GM19099 (cell line): Measurements from ENCODE around the gene DYNC2I2.

ENCODE experiments used
- POLR2A ChIP-seq: IDR thresholded peaks from 3 replicates; pipeline ENCODE4 v1.6.1; 2011; ENCODE audit warnings: low read depth; ENCODE audit not compliant: insufficient read length; ENCODE audit errors: extremely low read depth

The DYNC2I2 gene

GRCh38 chr9:128629136-128629535 lies 27.5 kb downstream of the DYNC2I2 start:
- no peak for TF ChIP-seq POLR2A

GRCh38 chr9:128628471-128629048 lies 28.1 kb downstream of the DYNC2I2 start:
- TF ChIP-seq POLR2A: no peak

- TF ChIP-seq POLR2A: no peak
Observed at GRCh38 chr9:128627906-128628305, 28.7 kb downstream of the DYNC2I2 start.

DNA sequence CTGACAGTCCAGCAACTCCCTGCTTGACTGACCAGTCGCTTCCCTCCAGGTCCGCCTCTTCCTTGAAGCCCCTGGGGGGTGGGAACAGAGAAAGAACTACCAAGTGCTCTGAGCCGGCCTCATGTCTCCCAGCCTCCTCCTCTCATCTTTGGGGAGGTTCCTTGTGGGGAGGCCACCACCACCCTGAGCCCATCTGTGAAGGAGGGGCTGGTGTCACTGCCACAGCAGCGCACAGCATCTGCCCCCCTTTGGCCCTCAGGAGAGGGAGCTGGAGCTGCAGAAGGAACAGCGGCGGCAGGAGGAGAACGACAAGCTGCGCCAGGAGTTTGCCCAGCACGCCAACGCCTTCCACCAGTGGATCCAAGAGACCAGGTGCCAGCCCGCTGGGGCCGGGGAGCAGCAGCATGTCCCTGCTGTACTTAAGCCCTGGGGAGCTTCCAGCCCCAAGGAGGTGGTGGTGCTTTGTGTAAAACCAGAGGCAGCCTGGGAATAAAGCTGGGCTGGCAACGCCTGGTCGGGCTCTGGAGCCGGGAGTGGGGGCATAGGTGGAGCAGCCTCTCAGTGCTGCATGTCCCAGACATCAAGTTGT lies 29.4 kb downstream of the DYNC2I2 start:
- TF ChIP-seq POLR2A: no peak

DNA sequence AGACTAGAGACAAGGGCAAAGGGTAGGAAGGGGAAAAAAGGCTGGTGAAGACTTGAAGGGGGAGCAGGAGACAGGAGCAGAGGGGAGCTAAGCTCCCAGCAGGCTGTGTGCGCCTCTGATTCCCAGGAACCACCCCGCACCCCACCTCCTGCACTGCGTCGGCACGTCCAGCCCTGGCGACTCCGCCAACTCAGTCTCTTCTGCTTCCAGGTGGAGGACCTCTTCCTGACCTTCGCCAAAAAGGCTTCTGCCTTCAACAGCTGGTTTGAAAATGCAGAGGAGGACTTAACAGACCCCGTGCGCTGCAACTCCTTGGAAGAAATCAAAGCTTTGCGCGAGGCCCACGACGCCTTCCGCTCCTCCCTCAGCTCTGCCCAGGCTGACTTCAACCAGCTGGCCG lies 30.5 kb downstream of the DYNC2I2 start:
- TF ChIP-seq POLR2A: no peak

DNA sequence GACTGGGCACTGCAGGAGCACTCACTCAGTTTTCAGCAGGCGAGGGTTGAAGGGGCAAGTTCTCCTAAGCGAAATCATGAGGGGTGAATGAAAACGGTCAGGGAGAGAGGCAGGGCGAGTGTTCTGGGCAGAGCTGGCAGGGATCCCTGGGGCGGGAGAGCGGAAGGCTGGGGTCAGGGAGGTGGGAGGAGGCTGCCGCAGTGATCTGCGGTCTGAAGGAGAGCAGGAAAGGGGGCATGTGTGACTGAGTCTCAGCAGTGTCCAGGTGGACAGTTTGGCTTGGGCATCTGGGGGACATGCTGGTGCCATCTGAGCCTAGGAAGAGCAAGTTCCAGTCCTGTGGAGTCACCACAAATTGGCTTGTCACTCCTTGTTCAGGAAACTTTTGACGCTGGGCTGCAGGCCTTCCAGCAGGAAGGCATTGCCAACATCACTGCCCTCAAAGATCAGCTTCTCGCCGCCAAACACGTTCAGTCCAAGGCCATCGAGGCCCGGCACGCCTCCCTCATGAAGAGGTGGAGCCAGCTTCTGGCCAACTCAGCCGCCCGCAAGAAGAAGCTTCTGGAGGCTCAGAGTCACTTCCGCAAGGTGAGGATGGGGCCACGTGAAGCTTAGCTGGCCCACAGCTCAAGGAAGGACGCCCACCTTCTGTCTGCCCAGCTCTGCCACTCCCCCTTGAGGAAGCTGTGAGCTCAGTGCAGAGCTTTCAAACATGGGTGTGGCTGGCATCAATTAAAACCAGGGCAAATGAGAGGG lies 31.1 kb downstream of the DYNC2I2 start:
- no peak for TF ChIP-seq POLR2A

GRCh38 chr9:128624566-128624965 lies 32.1 kb downstream of the DYNC2I2 start:
- no peak for TF ChIP-seq POLR2A

DNA sequence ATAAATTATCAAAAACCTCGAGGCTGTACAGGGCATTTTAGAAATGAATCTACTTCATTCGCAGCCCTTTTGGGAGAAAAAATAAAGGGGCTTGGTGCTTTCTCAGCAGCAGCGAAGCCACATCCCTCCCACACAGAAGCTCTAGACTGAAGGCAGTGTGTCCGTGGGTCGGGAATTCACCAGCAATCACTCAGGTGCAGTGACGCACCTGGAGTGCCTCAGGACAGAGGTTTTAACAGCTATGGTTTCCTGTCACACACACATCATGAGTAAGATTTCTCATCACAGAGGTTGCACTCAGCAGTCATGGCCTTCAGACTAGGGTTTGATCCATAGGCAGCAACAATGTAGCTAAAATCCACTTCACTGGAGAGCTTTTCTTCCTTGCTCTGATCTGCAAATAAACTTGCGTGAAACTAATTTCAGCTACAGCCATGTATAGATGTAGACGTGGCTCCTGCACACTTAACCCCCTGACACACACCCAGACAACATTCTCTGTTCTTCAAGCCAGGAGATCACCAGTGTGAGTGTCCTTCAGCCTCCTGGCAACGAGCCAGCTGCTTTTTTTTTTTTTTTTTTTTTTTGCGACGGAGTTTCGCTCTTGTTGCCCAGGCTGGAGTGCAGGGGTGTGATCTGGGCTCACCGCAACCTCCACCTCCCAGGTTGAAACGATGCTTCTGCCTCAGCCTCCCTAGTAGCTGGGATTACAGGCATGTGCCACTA lies 34.8 kb downstream of the DYNC2I2 start:
- TF ChIP-seq POLR2A: no peak

GRCh38 chr9:128619779-128620178 lies 36.9 kb downstream of the DYNC2I2 start:
- no peak for TF ChIP-seq POLR2A

DNA sequence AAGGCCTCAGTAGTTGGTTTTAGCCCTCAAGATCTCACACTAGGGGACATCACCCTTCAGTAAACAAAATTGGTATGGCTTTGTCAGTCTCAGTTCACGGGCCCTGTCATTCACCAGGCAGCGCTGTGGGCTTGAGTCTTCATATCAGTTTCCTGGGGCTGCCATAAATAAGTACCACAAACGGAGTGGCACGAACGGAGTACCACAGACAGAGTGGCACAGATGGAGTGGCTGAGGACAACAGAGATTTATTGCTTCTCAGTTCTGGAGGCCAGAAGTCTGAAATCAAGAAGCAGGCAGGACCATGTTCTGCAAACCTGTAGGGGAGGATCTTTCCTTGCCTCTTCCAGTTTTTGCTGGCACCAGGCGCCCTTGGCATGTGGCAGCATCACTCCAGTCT lies 37.5 kb downstream of the DYNC2I2 start:
- TF ChIP-seq POLR2A: no peak

DNA sequence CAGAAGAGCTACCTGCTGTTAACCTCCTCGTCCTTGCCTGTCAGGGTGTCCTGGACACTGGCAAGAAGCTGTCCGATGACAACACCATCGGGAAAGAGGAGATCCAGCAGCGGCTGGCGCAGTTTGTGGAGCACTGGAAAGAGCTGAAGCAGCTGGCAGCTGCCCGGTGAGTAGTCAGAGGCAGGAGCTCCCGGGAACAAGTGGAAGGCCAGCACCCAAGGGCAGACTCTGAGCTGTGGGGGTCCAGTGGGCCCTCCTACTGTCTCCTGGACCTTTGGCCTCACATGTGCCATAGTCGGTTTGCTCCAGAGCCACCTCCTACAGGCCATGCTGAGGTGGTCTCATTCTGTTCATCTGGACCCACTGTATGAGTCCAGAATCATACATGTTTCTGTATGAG lies 38.7 kb downstream of the DYNC2I2 start:
- TF ChIP-seq POLR2A: no peak

DNA sequence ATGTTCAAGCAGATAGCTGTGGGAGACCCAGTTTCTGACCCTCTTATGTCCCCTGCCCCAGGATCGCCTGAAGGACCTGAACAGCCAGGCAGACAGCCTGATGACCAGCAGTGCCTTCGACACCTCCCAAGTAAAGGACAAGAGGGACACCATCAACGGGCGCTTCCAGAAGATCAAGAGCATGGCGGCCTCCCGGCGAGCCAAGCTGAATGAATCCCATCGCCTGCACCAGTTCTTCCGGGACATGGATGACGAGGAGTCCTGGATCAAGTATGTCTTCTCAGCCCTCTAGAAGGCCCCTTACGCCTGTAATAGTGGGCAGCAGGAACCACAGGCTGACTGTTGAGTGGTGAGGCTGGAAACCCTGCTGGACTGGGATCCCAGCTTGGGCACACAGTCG lies 41.1 kb downstream of the DYNC2I2 start:
- no peak for TF ChIP-seq POLR2A

- no peak for TF ChIP-seq POLR2A
Observed at GRCh38 chr9:128614728-128615127, 41.9 kb downstream of the DYNC2I2 start.

DNA sequence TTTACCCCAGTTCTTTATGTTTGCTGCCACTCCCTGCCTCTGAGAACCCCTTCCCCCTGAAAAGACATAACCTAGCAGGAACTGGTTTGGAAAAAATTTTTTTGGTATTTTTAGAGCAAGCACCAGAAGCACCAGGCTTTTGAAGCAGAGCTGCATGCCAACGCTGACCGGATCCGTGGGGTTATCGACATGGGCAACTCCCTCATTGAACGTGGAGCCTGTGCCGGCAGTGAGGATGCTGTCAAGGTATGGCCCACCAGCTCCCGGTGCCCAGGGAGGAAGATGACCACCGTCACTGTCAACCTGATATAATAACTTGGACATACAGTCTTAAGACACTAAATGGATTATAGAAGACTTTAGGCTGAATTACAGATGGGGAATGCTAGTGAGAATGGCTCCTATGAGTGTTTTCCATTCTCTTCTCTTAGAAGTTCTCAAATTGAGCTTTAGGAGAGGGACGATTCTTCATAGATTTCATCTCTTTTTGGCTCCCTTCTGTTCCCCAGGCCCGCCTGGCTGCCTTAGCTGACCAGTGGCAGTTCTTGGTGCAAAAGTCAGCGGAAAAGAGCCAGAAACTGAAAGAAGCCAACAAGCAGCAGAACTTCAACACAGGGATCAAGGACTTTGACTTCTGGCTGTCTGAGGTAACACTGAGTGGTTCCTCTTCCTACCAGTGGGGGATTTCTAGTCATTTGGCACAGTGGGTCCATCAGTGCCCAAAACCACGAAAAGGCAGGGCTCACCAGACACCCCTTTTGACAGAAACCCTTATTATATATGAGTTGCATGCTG lies 44.9 kb downstream of the DYNC2I2 start:
- no peak for TF ChIP-seq POLR2A

- TF ChIP-seq POLR2A: no peak
Observed at GRCh38 chr9:128610897-128611296, 45.8 kb downstream of the DYNC2I2 start.
